ENCODE data around the gene GNG7.
"Not testable (repeated sequence)": the region's sequence is repeated elsewhere in the genome, so short reads cannot be mapped to it uniquely, and the experiment has no call there.

The GNG7 gene

GRCh38 chr19:2594319-2594718 is 108.2 kb downstream of the GNG7 start:
- no peak for DNase-seq

GRCh38 chr19:2592824-2593223 is 109.7 kb downstream of the GNG7 start:
- DNase-seq = no peak

GRCh38 chr19:2591537-2592291 is 110.8 kb downstream of the GNG7 start:
- DNase-seq = no peak

GRCh38 chr19:2590630-2591399 is 111.7 kb downstream of the GNG7 start:
- no peak for DNase-seq

- DNase-seq = no peak
These were observed 113.1 kb downstream of the GNG7 start for GRCh38 chr19:2589441-2589840.

DNA sequence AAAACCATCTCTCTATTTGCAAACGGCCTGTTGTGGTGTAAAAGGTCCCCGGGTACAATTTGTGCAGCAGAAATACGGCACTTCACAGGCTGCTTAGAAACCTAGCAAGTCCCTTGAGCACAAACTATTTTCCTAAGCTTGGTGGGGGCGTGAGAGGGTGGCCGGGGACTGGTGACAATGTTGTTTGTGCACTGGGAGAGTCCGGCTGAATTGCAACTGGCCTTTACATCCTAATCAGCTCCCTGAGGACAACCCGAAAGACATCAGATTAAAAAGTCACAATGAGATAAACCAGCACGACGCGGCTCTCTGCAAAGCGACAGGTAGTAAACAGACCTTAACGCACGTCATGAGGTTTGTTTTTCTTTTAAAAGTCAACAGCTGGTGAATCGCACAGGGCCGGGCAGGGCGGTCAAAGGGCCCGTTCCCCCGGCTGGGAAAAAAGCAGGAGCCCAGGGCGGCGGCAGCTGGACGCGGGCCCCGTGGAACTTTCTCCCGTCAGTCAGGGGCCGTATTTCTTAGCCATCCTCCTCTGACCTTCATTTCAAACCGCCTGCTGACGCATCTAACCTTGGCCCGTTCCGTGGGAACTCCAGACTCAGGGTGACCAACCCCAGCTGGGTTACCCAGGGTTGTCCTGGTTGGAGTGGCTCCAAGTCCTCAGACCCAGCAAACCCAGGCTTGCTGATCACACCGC is 114.3 kb downstream of the GNG7 start:
- DNase-seq = no peak

GRCh38 chr19:2587001-2587719 is 115.3 kb downstream of the GNG7 start:
- no peak for DNase-seq

GRCh38 chr19:2586196-2586595 is 116.3 kb downstream of the GNG7 start:
- no peak for DNase-seq

- DNase-seq = no peak
These were observed 118.5 kb downstream of the GNG7 start for GRCh38 chr19:2584002-2584401.

DNA sequence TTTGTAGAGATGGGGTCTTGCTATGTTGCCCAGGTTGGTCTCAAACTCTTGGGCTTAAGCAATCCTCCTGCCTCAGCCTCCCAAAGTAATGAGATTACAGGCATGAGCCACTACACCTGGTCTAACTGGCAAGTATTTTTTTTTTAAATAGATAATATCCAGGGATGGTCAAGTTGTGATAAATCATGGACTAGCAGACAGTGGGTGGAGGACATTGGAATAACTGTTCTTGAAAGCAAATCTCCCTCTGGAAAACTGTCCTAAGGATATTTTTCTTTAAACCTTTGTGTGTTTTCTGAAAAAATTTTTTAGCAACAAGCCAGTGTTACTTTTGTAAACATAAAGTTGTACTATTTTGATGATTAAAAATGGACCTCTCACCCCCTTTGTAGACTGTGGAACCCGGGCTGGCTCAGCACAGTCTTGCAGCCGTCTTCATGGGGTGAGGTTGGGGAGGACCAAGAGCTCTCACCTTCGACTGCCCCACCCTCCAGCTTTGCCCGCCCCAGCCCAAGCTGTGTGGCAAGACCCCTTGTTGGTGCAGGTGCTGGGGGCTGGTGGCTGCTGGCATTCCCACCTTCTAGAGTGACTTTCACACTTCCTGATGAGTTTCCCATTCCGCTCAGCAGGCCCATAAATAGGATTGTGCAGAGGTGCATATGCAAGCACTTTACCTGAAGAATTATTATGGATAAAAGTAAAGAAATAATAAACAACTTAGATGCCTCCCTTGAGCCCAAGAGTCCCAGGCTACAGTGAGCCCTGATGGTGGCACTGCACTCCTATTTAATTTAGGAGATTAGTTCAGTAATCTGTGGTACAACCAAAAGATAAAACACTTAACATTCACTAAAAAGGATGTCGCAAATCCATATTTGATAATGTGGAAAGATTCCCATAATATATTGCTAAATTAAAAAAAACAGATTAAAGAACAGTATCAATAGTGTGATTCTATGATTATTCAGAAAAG is 119.2 kb downstream of the GNG7 start:
- no peak for DNase-seq

DNA sequence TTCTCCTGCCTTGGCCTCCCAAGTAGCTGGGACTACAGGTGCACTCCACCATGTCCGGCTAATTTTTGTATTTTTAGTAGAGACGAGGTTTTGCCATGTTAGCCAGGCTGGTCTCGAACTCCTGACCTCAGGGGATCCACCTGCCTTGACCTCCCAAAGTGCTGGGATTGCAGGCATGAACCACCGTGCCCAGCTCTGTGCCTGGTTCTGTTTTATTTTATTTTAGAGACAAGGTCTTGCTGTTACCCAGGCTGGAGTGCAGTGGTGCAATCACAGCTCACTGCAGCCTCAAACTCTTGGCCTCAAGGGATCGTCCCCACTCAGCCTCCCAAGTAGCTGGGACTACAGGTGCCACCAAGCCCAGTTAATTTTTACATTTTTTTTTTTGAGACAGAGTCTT is 122.1 kb downstream of the GNG7 start:
- not testable (repeated sequence) for DNase-seq

GRCh38 chr19:2579678-2580280 is 122.7 kb downstream of the GNG7 start:
- no peak for DNase-seq

DNA sequence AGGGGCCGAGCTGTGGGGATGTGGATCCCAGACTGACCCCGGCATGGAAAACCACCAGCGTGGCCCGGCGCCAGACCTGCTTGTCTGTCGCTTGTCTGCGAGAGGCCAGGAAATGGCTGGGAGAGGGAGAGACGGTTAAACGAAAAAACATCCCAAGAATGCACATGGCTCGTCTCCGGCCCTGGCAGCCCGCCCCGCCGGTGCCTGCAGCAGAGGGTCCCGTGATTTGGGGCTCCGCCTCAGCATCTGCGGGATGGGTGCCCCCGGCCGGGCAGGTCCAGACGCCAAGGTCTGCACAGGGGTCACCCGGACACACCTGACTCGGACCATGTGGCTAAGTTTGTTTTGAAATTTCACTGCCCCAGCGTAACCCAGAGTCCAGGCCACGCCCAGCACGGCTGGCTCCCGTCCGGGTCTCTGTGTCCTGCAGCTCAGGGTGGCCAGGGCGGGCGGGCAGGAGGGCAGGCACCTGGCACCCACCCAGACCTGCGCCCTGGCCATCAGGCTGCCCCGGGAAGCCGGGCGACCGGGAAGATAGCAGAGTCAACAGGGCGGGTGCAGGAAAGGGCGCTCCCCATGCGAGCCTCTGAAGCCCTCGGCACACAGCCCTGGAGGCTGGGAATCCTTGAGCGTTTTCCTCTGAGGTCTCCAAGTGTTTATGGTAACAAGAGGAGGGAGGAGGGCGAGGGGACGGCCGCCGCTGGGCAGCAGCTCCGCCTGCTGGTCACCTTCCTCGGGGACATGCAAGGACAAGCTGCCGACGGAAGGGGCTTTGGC is 123.4 kb downstream of the GNG7 start:
- peak; percentile 81 for DNase-seq

DNA sequence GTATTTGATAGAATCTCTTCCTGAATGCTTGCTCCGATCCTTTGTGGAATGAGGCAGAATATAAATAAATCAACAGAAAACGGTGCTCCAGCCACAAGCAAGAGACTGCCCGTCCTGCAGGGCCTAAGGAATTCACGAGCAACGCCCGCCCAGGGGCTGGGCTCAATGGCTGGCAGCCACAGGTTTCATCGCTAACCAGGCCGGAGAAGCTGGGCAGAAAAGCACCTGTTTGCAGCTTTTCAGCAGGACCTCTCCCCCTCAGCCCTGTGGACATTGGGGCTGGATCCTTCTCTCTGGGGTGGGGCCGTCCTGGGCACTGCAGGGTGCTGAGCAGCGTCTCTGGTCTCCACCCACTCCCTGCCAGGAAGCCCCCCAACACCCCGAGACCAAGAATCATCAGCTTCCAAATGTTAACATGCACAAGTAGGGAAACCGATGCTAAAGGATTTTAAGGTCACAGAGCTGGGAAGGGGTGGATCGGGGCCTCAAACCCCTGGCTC is 124.1 kb downstream of the GNG7 start:
- no peak for DNase-seq

- no peak for DNase-seq
These were observed 124.7 kb downstream of the GNG7 start for GRCh38 chr19:2577722-2578335.

DNA sequence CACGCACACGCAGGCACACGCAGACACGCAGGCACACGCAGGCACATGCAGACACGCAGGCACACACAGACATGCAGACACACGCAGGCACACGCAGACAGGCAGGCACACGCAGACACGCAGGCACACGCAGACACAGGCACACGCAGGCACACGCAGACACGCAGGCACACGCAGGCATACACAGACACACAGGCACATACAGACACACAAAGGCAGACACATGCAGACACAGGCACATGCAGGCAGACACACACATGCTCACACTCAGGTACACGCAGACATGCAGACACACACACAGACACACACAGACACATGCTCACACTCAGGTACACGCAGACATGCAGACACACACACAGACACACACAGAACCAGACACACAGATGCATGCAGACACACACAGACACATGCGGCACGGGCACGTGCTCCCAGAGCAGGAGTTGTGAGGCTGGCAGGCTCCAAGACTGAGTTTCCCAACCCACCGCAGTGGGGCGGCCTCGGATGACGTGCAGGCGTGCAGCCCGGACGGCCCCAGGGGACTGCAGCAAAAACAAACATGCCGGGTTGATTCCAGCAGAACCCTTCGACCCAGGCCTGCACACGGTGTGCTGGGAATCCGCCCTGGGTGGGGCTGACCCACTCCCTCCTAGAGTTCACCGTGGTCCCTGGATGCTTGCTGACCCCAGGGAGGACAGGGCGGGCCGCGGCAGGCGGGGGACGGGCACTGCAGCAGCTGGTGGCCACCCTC is 126.6 kb downstream of the GNG7 start:
- no peak for DNase-seq

DNA sequence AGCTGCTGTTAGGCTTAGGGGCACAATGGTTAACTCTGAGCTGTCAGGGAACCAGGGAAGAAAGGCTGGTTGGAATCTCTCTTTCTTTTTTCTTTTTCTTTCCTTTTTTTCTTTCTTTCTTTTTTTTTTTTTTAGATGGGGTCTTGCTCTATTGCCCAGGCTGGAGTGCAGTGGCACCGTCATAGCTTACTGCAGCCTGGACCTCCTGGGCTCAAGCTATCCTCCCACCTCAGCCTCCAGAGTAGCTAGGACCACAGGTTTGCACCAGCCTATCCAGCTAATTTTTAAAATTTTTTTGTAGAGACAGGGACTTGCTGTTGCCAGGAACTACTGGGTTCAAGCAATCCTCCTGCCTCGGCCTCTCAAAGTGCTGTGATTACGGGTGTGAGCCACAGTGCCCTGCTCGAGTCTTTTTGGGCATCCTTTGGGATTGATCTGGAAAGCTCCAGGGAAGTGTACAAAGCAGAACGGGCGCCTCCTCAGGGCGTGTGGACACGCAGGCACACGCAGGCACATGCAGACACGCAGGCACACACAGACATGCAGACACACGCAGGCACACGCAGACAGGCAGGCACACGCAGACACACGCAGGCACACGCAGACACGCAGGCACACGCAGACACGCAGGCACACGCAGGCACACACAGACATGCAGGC is 127.4 kb downstream of the GNG7 start:
- no peak for DNase-seq

GRCh38 chr19:2574478-2574931 is 128.0 kb downstream of the GNG7 start:
- peak; percentile 33 for DNase-seq

All from hematopoietic multipotent progenitor cell treated with erythropoietin and hydrocortisone succinate and interleukin-3 and kit ligand, for 4 days (in vitro differentiated cells).